Activated CD8-positive, alpha-beta T cell treated with anti-CD3 and anti-CD28 coated beads for 36 hours (primary cell): ENCODE measurements around the gene SLC44A2. TPM values are rescaled to one million over a fixed set of nuclear protein-coding genes. Genes with fewer than 3 reads are reported as not detected.
A peak's percentile ranks its signal among the peaks of the same experiment; 100 is the strongest.

ENCODE experiments used
- ATAC-seq: fragments of 200-7000 bp; cut with Tn5 transposase; one replicate; pipeline ENCODE4 v1.10.0; 2021; ENCODE audit warnings: mild to moderate bottlenecking, moderate library complexity
- CTCF ChIA-PET: fragments of 350-600 bp; sonication (Branson Sonifier 250); formaldehyde crosslinking; loops from one replicate; lab custom pipeline; 2021; ENCODE audit warnings: antibody characterized with exemption; lab: Charles Lee
- POLR2A ChIA-PET: fragments of 350-600 bp; sonication (Branson Sonifier 250); formaldehyde crosslinking; loops from one replicate; lab custom pipeline; 2021; ENCODE audit warnings: antibody characterized with exemption; lab: Charles Lee
- DNase-seq: peaks from one replicate; pipeline ENCODE4 v3.0.0-alpha.2; 2020
- H3K27ac Mint-ChIP-seq: one replicate; pipeline ENCODE4 v1.8.0; 2021; ENCODE audit warnings: mild to moderate bottlenecking, mixed read lengths
- H3K27me3 Mint-ChIP-seq: one replicate; pipeline ENCODE4 v1.8.0; 2021; ENCODE audit warnings: mixed read lengths
- H3K36me3 Mint-ChIP-seq: one replicate; pipeline ENCODE4 v1.8.0; 2021; ENCODE audit warnings: low read depth, mixed read lengths
- H3K4me1 Mint-ChIP-seq: one replicate; pipeline ENCODE4 v1.8.0; 2021; ENCODE audit warnings: low read depth, mixed read lengths
- H3K4me3 Mint-ChIP-seq: one replicate; pipeline ENCODE4 v1.8.0; 2021; ENCODE audit warnings: mild to moderate bottlenecking, moderate library complexity, mixed read lengths
- H3K9me3 Mint-ChIP-seq: one replicate; pipeline ENCODE4 v1.8.0; 2021; ENCODE audit warnings: mixed read lengths
- intact Hi-C: fragments of 100-400 bp; cut with micrococcal nuclease; formaldehyde crosslinking; loops from one replicate; pipeline ENCODE4 v1.10.0; 2022
- total RNA-seq, 2 experiments: library from RNA; stranded (reverse); gene quantifications; one replicate each; pipeline ENCODE4 v1.2.3, GENCODE V29; 2021
- TF ChIP-seq, protein P1 (sequence below): fragments of 200-600 bp; IDR thresholded peaks from one replicate; pipeline ENCODE4 v1.8.0; 2022; ENCODE audit warnings: antibody characterized with exemption, mild to moderate bottlenecking

The SLC44A2 gene
- total RNA-seq, 2 experiments from 2014 or later, result 66.0 to 71.4 TPM

DNA sequence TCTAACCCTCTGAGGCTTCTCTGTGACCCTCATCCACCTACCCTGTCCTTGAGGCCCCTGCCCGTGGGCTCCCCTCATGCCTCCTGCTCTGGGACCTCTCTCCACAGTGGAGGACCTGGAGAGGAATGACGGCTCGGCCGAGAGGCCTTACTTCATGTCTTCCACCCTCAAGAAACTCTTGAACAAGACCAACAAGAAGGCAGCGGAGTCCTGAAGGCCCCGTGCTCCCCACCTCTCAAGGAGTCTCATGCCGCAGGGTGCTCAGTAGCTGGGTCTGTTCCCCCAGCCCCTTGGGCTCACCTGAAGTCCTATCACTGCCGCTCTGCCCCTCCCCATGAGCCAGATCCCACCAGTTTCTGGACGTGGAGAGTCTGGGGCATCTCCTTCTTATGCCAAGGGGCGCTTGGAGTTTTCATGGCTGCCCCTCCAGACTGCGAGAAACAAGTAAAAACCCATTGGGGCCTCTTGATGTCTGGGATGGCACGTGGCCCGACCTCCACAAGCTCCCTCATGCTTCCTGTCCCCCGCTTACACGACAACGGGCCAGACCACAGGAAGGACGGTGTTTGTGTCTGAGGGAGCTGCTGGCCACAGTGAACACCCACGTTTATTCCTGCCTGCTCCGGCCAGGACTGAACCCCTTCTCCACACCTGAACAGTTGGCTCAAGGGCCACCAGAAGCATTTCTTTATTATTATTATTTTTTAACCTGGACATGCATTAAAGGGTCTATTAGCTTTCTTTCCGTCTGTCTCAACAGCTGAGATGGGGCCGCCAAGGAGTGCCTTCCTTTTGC, 18.0 kb downstream of the SLC44A2 start:
- peak overlapping the region; percentile 90 for H3K27ac Mint-ChIP-seq
- ATAC-seq, result peak; percentile 3
- H3K4me3 Mint-ChIP-seq, result peak overlapping the region; percentile 45

DNA sequence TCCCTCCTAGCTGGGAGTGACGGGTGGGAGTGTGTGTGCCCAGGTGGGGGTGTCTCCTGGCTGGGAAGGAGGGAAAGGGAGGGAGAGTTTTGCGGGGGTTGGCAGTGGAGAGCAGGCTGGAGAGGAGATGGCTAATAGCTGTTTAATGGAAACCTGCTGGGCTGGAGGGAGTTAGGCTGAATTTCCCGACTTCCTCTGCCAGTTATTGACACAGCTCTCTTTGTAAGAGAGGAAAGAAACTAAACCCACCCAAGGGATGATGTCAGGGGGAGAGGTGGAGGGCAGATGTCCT, 18.6 kb downstream of the SLC44A2 start:
- ChIA-PET CTCF (interaction anchor here (0.6 to 14.8 kb wide), 34 partner anchors 9 to 227 kb away, joined by 3 to 409 read pairs (median 6); partner anchors contain the start of genes CDKN2D, DNM2, KRI1 and QTRT1), POLR2A (interaction anchor here (0.7 to 3.5 kb wide), 8 partner anchors 9 to 127 kb away, joined by 3 to 24 read pairs (median 6); partner anchors contain the start of genes QTRT1 and S1PR5)
- DNase-seq (no peak), ATAC-seq (no peak)
- peaks cover 47% of the 10 kb centered on the region for H3K4me1 Mint-ChIP-seq
- no peaks in the 10 kb centered on the region for H3K27me3 Mint-ChIP-seq
- TF ChIP-seq, protein P1, sequence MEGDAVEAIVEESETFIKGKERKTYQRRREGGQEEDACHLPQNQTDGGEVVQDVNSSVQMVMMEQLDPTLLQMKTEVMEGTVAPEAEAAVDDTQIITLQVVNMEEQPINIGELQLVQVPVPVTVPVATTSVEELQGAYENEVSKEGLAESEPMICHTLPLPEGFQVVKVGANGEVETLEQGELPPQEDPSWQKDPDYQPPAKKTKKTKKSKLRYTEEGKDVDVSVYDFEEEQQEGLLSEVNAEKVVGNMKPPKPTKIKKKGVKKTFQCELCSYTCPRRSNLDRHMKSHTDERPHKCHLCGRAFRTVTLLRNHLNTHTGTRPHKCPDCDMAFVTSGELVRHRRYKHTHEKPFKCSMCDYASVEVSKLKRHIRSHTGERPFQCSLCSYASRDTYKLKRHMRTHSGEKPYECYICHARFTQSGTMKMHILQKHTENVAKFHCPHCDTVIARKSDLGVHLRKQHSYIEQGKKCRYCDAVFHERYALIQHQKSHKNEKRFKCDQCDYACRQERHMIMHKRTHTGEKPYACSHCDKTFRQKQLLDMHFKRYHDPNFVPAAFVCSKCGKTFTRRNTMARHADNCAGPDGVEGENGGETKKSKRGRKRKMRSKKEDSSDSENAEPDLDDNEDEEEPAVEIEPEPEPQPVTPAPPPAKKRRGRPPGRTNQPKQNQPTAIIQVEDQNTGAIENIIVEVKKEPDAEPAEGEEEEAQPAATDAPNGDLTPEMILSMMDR, result no peak
- intact Hi-C loops, result loop anchor here (1.0 to 5.0 kb wide), 2 partner anchors 42 to 63 kb away; no protein-coding TSS in a partner anchor
- peaks cover 32% of the 10 kb centered on the region for H3K36me3 Mint-ChIP-seq
- peak overlapping the region; percentile 90 for H3K27ac Mint-ChIP-seq
- H3K9me3 Mint-ChIP-seq, result no peaks in the 10 kb centered on the region
- no peak overlapping the region for H3K4me3 Mint-ChIP-seq

More for the DNA sequence above, 18.0 kb downstream of the SLC44A2 start:
- Mint-ChIP-seq H3K4me1 (peaks cover 45% of the 10 kb centered on the region), H3K27me3 (no peaks in the 10 kb centered on the region), H3K36me3 (peaks cover 32% of the 10 kb centered on the region), H3K9me3 (no peaks in the 10 kb centered on the region)
- intact Hi-C loops, result loop anchor here (5.0 kb wide), 1 partner anchor 41 kb away; no protein-coding TSS in a partner anchor
- ChIA-PET POLR2A (interaction anchor here (0.7 to 3.5 kb wide), 9 partner anchors 8 to 127 kb away, joined by 3 to 24 read pairs (median 5); partner anchors contain the start of genes QTRT1 and S1PR5), CTCF (interaction anchor here (0.7 to 14.8 kb wide), 28 partner anchors 8 to 226 kb away, joined by 3 to 409 read pairs (median 7); partner anchors contain the start of genes CDKN2D, DNM2, KRI1 and QTRT1)
- TF ChIP-seq, protein P1, result no peak
- peak; percentile 66 for DNase-seq

DNA sequence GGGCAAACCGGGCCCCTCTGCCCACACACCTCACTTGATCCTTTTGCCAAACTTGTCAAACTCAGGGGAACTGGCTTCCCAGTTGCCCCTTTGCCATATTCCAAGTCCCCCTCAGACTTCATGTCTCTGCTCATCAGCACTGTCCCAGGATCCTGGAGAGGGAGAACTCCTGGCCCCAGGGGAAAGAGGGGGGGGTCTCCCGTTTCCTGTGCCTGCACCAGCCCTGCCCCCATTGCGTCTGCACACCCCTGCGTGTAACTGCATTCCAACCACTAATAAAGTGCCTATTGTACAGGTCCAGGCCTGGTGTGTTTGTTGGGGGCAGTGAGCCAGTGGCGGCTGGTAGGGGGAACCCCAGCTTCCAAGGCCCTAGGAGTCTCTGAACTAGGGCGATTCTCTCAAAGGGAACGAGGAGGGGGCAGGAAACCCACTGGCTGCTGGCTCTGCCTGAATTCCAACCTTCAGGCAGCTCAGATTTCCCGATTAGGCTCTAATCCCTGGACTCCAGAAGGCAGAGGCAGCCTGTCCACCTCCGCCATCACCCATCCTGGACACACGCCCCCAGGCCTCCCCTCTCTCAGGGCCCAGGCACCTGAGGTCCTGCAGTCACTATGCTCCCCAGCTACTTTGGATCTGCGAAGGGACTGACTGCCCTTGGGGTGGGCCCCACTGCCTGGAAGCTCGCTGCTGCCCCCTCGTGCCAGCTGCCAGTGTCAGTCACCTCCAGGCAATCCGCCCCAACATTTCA, 19.1 kb downstream of the SLC44A2 start:
- peaks cover 28% of the 10 kb centered on the region for H3K36me3 Mint-ChIP-seq
- TF ChIP-seq, protein P1, result peak; percentile 92
- POLR2A ChIA-PET, result interaction anchor here (1.0 to 3.5 kb wide), 7 partner anchors 9 to 128 kb away, joined by 3 to 24 read pairs (median 6); partner anchors contain the start of genes QTRT1 and S1PR5
- peak overlapping the region; percentile 90 for H3K27ac Mint-ChIP-seq
- CTCF ChIA-PET, result interaction anchor here (0.6 to 14.8 kb wide), 37 partner anchors 8 to 172 kb away, joined by 3 to 409 read pairs (median 6); partner anchors contain the start of genes CDKN2D, DNM2, KRI1 and QTRT1
- H3K27me3 Mint-ChIP-seq, result no peaks in the 10 kb centered on the region
- intact Hi-C loops, result loop anchor here (1.0 to 5.0 kb wide), 2 partner anchors 42 to 63 kb away; no protein-coding TSS in a partner anchor
- peaks cover 47% of the 10 kb centered on the region for H3K4me1 Mint-ChIP-seq
- ATAC-seq (peak; percentile 90), DNase-seq (peak; percentile 90)
- no peaks in the 10 kb centered on the region for H3K9me3 Mint-ChIP-seq
- H3K4me3 Mint-ChIP-seq, result no peak overlapping the region

DNA sequence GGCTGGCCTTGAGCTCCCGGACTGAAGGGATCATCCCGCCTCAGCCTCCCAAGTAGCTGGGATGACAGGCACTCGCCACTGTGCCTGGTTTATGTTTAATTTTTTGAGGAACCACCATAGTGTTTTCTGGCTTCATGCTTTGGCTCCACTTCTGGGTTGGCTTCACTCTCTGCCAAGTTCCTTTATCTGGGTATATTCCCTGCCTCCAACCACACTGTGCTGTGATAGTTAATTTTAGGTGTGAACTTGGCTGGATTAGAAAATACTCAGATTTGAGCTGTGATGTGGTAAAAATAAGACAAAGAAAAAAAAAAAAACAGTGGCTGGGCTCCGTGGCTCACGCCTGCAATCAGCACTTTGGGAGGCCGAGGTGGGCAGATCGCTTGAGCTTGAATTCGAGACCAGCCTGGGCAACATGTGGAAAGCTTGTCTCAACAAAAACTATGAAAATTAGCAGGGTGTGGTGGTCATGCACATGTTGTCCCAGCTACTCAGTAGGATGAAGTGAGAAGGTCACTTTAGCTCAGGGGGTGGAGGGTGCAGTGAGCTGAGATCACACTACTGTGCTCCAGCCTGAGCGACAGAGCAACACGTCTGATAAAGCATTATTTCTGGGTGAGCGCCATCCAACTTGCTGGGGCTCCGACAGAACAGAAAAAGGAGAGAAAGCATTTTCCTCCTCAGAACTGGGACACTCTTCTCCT, 21.3 kb downstream of the SLC44A2 start:
- Mint-ChIP-seq H3K27me3 (no peaks in the 10 kb centered on the region), H3K9me3 (no peaks in the 10 kb centered on the region), H3K27ac (no peak overlapping the region), H3K4me1 (peaks cover 37% of the 10 kb centered on the region), H3K36me3 (peaks cover 21% of the 10 kb centered on the region), H3K4me3 (no peak overlapping the region)
- ATAC-seq, result no peak
- no peak for DNase-seq
- intact Hi-C loops, result no loop called here
- ChIA-PET POLR2A (interaction anchor here (0.8 to 1.8 kb wide), 6 partner anchors 9 to 81 kb away, joined by 3 to 7 read pairs (median 3); partner anchors contain the start of gene KRI1), CTCF (interaction anchor here (0.7 to 14.8 kb wide), 10 partner anchors 11 to 76 kb away, joined by 3 to 409 read pairs (median 8); partner anchors contain the start of genes CDKN2D, KRI1 and QTRT1)
- TF ChIP-seq, protein P1, result no peak
